ENCODE measurements around the gene UBAP2L. TPM values are rescaled to one million over a fixed set of nuclear protein-coding genes. Genes with fewer than 3 reads are reported as not detected.

Gene UBAP2L
- total and polyA plus RNA-seq, 9 of the 15 experiments (the other 6 are each of a cell fraction or from before 2014, with no cell fraction given), result 75.0 to 245 (median 119) TPM

- Histone ChIP-seq H4K20me1 (replicated peaks; ENCODE audit: control insufficient read depth, insufficient read depth, low read length) (peaks cover 11% of the 10 kb centered on the region), H3K36me3 (ENCODE audit: control insufficient read depth, insufficient read depth, low read length) (peaks cover 90% of the 10 kb centered on the region), H3K79me2 (ENCODE audit: control insufficient read depth, insufficient read depth, low read length) (no peaks in the 10 kb centered on the region), H3K4me3 (no peak overlapping the region), H3K9me1 (ENCODE audit: control insufficient read depth, insufficient read depth, low read length) (peaks cover 3% of the 10 kb centered on the region), H3K9ac (ENCODE audit: insufficient read depth in 1 of 2, low read depth in 2 of 2, low read length in 2 of 2) (no peak overlapping the region), H3K4me1 (replicated peaks in 1 of 2; ENCODE audit: control insufficient read depth in 2 of 2, insufficient read depth in 2 of 2, low read length in 2 of 2) (peaks cover 0 to 7% of the 10 kb centered on the region in 2 experiments; a peak in 1 of 5 replicates), H3K27me3 (ENCODE audit: control insufficient read depth in 2 of 2, insufficient read depth in 2 of 2, low read length in 2 of 2) (no peaks in the 10 kb centered on the region), H3K4me2 (ENCODE audit: insufficient read depth, low read length) (no peak overlapping the region), H3K9me3 (replicated peaks; ENCODE audit: control insufficient read depth, insufficient read depth, low read depth, low read length) (no peaks in the 10 kb centered on the region), H2AFZ (ENCODE audit: low read depth, low read length) (no peak overlapping the region), H3K27ac (ENCODE audit: extremely low read depth, low read depth, low read length) (no peak overlapping the region)
- ChIA-PET POLR2A (interaction anchor here (1.0 to 1.5 kb wide), 4 partner anchors 8 to 69 kb away, joined by 3 to 4 read pairs (median 3); no protein-coding TSS in a partner anchor), CTCF (ENCODE audit: low intra/inter-chr PET ratio) (no interaction called here)
- no TSS peak for BruUV-seq (replicated peaks)
- 98% methylated on average over 4 of the region's 4 CpGs for WGBS (ENCODE audit: insufficient coverage, low coverage, missing lambda C conversion rate)
- ATAC-seq, result no peak
- peak; percentile 40 for FAIRE-seq
- DNase-seq (ENCODE audit: extremely low read depth in 1 of 4, low spot score in 3 of 4), result no peak
- in situ Hi-C loops (cut with MboI), result no loop called here
- TF ChIP-seq, protein P1, sequence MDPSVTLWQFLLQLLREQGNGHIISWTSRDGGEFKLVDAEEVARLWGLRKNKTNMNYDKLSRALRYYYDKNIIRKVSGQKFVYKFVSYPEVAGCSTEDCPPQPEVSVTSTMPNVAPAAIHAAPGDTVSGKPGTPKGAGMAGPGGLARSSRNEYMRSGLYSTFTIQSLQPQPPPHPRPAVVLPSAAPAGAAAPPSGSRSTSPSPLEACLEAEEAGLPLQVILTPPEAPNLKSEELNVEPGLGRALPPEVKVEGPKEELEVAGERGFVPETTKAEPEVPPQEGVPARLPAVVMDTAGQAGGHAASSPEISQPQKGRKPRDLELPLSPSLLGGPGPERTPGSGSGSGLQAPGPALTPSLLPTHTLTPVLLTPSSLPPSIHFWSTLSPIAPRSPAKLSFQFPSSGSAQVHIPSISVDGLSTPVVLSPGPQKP (CRISPR knock-in tag; IDR thresholded peaks at IDR 0.05), result no peak
- TF ChIP-seq ZNF384 (IDR thresholded peaks at IDR 0.05; ENCODE audit: low read depth, low read length) (no peak), EHMT2 (IDR thresholded peaks at IDR 0.05) (no peak), ZNF444 (CRISPR knock-in tag; IDR thresholded peaks at IDR 0.05) (no peak), POLR2A (conservative IDR thresholded peaks at IDR 0.05) (no peak)
- intact Hi-C loops (cut with micrococcal nuclease), result no loop called here
Observed at GRCh38 chr1:154265586-154265985, 44.8 kb downstream of the UBAP2L start.

GRCh38 chr1:154270833-154271232 lies 50.1 kb downstream of the UBAP2L start:
- H3K4me1 ChIP-seq (replicated peaks in 1 of 2; ENCODE audit: control insufficient read depth in 2 of 2, insufficient read depth in 2 of 2, low read length in 2 of 2), result peaks cover 3 to 5% of the 10 kb centered on the region in 2 experiments; a peak in 4 of 5 replicates
- no peak for TF ChIP-seq PHB2 (IDR thresholded peaks at IDR 0.05; ENCODE audit: low read depth)
- TF ChIP-seq MTA1 (IDR thresholded peaks at IDR 0.05; ENCODE audit: borderline replicate concordance), result no peak
- TF ChIP-seq, protein P2, sequence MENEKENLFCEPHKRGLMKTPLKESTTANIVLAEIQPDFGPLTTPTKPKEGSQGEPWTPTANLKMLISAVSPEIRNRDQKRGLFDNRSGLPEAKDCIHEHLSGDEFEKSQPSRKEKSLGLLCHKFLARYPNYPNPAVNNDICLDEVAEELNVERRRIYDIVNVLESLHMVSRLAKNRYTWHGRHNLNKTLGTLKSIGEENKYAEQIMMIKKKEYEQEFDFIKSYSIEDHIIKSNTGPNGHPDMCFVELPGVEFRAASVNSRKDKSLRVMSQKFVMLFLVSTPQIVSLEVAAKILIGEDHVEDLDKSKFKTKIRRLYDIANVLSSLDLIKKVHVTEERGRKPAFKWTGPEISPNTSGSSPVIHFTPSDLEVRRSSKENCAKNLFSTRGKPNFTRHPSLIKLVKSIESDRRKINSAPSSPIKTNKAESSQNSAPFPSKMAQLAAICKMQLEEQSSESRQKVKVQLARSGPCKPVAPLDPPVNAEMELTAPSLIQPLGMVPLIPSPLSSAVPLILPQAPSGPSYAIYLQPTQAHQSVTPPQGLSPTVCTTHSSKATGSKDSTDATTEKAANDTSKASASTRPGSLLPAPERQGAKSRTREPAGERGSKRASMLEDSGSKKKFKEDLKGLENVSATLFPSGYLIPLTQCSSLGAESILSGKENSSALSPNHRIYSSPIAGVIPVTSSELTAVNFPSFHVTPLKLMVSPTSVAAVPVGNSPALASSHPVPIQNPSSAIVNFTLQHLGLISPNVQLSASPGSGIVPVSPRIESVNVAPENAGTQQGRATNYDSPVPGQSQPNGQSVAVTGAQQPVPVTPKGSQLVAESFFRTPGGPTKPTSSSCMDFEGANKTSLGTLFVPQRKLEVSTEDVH (IDR thresholded peaks at IDR 0.05; ENCODE audit: low read depth, partially characterized antibody), result peak; percentile 29
- H3K9ac ChIP-seq (ENCODE audit: insufficient read depth in 1 of 2, low read depth in 2 of 2, low read length in 2 of 2), result 0 out of 4 replicates have a peak overlapping the region, but pooled peaks of 1 of the 2 experiments have one; percentile 96
- H3K9me3 ChIP-seq (replicated peaks; ENCODE audit: control insufficient read depth, insufficient read depth, low read depth, low read length), result no peaks in the 10 kb centered on the region
- H3K4me2 ChIP-seq (ENCODE audit: insufficient read depth, low read length), result no peak overlapping the region
- H3K9me1 ChIP-seq (ENCODE audit: control insufficient read depth, insufficient read depth, low read length), result peaks cover 5% of the 10 kb centered on the region
- POLR2A ChIA-PET, result interaction anchor here (1.1 to 1.4 kb wide), 2 partner anchors 11 to 13 kb away, joined by 3 to 5 read pairs; no protein-coding TSS in a partner anchor
- H2AFZ ChIP-seq (ENCODE audit: low read depth, low read length), result no peak overlapping the region
- peaks cover 66% of the 10 kb centered on the region for H3K36me3 ChIP-seq (ENCODE audit: control insufficient read depth, insufficient read depth, low read length)
- in situ Hi-C loops (cut with MboI), result no loop called here
- BruUV-seq (replicated peaks), result no TSS peak
- H3K79me2 ChIP-seq (ENCODE audit: control insufficient read depth, insufficient read depth, low read length), result peaks cover 17% of the 10 kb centered on the region
- WGBS (ENCODE audit: insufficient coverage, low coverage, missing lambda C conversion rate), result 92% methylated on average over 5 of the region's 5 CpGs
- intact Hi-C loops (cut with micrococcal nuclease), result loop anchor here (10.0 kb wide), 1 partner anchor 194 kb away; no protein-coding TSS in a partner anchor
- H3K27me3 ChIP-seq (ENCODE audit: control insufficient read depth in 2 of 2, insufficient read depth in 2 of 2, low read length in 2 of 2), result no peaks in the 10 kb centered on the region; a peak in 1 of 5 replicates
- no peak for FAIRE-seq
- CTCF ChIA-PET (ENCODE audit: low intra/inter-chr PET ratio), result no interaction called here
- no peak overlapping the region for H3K4me3 ChIP-seq
- DNase-seq (ENCODE audit: extremely low read depth in 1 of 4, low spot score in 3 of 4), result no peak
- H4K20me1 ChIP-seq (replicated peaks; ENCODE audit: control insufficient read depth, insufficient read depth, low read length), result no peaks in the 10 kb centered on the region
- H3K27ac ChIP-seq (ENCODE audit: extremely low read depth, low read depth, low read length), result no peak overlapping the region
- no peak for ATAC-seq
